HG03108 (cell line): Measurements from ENCODE around the gene TOMM22.

Source experiments
- ATAC-seq: cut with Tn5 transposase; IDR thresholded peaks from one replicate; pipeline ENCODE4 v1.9.1; 2021; ENCODE audit warnings: moderate library complexity; ENCODE audit not compliant: unreplicated experiment

The TOMM22 gene

DNA sequence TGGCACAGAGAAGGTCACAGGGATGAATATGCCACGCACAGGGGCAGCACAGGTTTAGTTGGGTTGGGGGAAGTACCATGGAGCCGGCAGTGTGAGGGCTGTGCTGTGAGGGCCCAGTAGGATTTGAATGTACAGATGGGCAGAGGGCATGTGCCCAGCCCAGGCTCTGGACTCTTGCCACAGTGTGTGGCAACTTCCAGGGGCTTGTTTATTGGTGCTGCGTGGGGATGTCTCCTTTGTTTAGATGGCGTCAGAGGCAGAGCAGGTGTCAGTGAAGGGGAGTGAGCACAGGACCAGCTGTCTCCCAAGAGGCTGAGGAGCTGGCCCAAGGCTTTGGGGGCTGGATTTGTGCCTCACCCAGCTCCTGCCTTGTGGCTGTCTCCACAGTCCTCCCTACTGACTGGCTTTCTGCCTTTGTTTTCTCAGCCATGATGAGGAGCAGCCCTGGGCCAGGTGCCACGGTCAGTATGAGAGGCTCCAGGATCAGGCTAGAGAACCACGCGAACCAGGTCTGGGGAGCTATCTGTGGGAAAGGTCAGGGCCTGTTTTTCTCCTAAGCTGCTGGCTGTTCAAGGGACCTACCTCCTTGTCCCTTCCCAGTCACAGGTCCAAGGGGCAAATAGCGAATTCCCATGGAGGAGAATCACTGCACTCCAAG, 52.1 kb downstream of the TOMM22 start:
- no peak for ATAC-seq

DNA sequence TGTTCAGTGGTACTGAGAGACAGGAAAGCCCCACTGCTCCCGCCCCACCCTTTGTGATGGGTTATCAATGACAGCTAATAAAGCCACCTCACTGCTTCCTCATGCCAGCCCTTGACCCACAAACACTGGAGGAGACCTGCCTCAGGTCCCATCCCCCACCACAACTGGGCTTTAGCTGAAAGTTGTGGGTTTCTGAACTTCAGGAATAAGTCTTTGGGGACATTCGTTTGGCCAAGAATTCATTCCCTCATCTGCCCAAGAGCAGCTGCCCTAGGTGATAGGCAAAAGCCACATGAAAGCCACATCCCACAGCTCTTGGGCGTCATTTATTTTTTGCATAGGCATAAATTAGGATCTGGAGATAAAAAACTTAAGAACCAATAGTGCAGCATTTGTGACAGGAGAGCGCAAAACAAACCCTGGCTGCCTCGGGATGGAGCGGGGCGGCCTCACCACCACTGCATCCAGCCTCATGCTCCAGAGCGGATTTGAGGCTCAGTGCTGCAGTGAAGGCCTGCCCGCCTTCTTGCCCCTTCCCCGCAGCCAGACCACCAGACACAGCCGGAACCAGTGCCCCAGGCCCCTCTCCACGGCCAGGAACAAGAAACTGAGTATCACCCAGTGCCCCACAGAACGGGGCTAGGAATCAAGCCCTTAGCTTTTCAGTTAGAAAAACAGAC, 52.8 kb downstream of the TOMM22 start:
- no peak for ATAC-seq
